ENCODE data around the gene HDAC10.

HDAC10 gene

DNA sequence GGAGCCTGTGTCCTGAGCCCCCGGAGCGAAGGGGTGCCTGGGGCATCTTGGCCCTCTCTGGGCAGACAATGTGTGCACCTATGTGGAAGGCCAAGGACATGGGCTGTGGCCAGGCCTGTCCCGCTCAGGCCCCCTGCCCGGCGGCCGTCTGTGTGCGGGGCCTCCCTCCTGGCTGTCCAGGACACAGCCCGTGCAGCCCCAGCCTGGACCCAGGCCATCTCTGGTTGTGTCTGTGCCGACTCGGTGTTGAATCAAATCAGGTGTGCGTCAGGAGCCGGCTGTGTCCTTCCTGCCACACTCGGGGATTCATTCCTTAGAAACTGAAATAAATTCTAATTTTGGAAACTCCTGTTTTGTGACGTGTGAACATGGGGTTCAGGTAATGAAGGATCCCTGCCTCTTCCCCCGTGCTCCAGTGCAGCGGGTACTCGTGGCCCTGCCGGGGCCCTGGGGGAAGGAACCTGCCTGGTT lies 51.8 kb downstream of the HDAC10 start:
- no peak for DNase-seq

DNA sequence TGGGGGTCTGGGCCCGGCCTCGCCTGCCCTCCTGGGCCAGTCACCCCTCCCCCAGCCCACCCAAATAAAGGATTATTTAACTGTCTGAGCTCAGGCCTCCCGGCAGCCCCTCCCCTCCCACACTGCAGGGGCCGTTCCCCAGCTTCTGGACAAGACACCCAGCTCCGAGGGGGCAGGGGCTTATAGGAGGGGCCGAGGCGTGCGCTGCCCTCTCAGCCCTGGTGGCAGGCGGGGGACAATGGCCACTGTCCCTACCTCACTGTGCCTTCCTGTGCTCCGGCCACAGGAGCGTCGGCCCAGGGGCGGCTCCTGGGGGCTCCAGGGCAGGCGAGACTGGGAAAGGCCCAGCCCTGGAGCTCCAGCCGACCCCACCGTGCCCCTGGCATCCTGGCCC lies 52.4 kb downstream of the HDAC10 start:
- DNase-seq, result no peak

DNA sequence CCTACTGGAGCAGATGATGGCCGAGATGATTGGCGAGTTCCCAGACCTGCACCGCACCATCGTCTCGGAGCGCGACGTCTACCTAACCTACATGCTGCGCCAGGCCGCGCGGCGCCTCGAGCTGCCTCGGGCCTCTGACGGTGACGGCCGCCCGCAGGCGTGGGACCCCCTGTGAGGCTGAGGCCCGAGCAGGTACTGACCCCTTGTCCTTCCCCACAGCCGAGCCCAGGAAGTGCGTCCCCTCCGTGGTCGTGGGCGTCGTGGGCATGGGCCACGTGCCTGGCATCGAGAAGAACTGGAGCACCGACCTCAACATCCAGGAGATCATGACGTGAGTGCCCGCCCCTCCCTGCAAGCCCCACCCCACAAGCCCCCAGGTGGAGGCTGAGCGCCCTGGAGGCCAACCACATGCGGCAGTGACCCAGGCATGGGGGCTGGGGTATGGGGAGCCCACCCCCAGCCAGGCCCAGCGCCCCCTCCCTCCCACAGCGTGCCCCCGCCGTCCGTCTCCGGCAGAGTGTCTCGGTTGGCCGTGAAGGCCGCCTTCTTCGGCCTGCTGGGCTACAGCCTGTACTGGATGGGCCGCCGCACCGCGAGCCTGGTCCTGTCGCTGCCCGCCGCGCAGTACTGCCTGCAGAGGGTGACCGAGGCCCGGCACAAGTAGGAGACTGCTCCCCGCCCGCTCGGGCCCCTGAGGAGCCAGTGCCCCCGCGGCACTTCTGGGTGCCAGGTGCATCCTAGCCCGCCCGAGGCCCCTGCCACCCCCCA lies 53.0 kb downstream of the HDAC10 start:
- no peak for DNase-seq

DNA sequence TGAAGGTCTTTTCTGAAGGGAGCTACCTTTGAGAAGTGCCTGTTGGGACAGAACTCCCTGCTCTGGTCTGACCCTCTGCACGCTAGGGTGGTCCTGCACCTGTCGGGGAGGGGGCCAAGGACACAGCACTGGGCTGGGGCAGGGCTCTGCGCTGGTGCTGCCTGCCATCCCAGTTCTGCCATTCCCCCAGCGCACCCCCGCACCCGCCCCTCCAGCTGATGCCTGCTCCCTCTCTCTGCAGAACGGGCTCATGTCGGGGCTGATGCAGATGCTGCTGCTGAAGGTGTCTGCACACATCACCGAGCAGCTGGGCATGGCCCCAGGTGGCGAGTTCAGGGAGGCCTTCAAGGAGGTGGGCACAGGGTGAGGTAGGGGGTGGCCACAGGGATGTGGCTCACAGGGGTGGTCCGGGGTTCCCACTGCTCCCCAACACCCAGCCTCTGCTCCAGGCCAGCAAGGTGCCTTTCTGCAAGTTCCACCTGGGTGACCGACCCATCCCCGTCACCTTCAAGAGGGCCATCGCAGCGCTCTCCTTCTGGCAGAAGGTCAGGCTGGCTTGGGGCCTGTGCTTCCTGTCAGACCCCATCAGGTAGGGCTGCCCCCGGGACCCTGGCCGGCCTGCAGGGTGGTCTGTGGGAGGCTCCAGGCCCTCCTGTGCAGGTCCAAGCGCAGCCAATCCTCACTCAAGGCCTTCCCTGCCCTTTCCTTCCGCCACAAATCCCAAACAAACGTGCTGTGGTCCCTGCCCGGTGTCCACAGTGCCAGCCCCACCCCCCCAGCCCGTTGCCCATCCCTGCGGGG lies 53.9 kb downstream of the HDAC10 start:
- no peak for DNase-seq

DNA sequence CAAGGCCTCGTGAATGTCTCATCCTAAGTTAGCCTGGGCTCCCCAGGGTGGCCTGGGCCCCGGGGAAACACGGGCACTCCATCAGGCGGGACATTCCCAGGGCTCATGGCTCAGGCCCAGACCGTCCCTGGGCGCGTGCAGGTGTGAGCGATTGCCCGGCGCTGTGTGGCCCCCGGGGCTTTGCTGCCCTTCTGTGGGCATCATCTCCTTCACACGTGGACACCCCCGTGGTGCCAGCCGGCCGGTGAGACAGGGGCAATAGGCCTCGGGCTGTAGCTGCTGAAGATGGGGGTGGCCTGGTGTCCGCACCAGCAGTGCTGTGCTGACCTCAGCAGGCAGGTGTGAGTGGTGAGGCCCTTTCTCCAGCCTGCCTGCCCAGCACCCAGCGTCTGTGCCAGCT lies 54.8 kb downstream of the HDAC10 start:
- no peak for DNase-seq
